MM.1S (cell line): ENCODE measurements around the gene DPP10.

Experiments used
- DNase-seq: peaks from one replicate; pipeline ENCODE4 v3.0.0-alpha.2; 2015
- H2AFZ ChIP-seq: fragments of 300-600 bp; sonication (generic); 2 replicates; pipeline ENCODE4 v1.6.0; 2016; ENCODE audit warnings: antibody characterized with exemption, low read length
- H3F3A ChIP-seq: fragments of 300-600 bp; sonication (generic); 2 replicates; pipeline ENCODE4 v1.6.1; 2016; ENCODE audit warnings: mild to moderate bottlenecking, antibody characterized with exemption, low read length, moderate library complexity, mixed read lengths; ENCODE audit not compliant: insufficient read depth
- H3K27ac ChIP-seq: fragments of 300-600 bp; sonication (generic); 2 replicates; pipeline ENCODE4 v1.5.1; 2016; ENCODE audit warnings: mild to moderate bottlenecking, low read length
- H3K27me3 ChIP-seq: fragments of 300-600 bp; sonication (generic); replicated peaks from 2 replicates; pipeline ENCODE4 v1.6.0; 2016; ENCODE audit warnings: low read length; ENCODE audit not compliant: insufficient read depth
- H3K36me3 ChIP-seq: fragments of 300-600 bp; sonication (generic); replicated peaks from 2 replicates; pipeline ENCODE4 v1.6.1; 2016; ENCODE audit warnings: mild to moderate bottlenecking, low read length, mixed read lengths; ENCODE audit not compliant: insufficient read depth
- H3K4me1 ChIP-seq: fragments of 300-600 bp; sonication (generic); 2 replicates; pipeline ENCODE4 v1.6.1; 2016; ENCODE audit warnings: low read length, mixed read lengths
- H3K4me2 ChIP-seq: fragments of 300-600 bp; sonication (generic); 2 replicates; pipeline ENCODE4 v1.6.0; 2016; ENCODE audit warnings: low read depth, low read length
- H3K4me3 ChIP-seq: fragments of 300-600 bp; sonication (generic); 2 replicates; pipeline ENCODE4 v1.5.1; 2016; ENCODE audit warnings: low read length, mixed read lengths
- H3K79me2 ChIP-seq: fragments of 300-600 bp; sonication (generic); 2 replicates; pipeline ENCODE4 v1.6.1; 2016; ENCODE audit warnings: mixed run types, low read length, mixed read lengths
- H3K9ac ChIP-seq: fragments of 300-600 bp; sonication (generic); 2 replicates; pipeline ENCODE4 v1.6.1; 2016; ENCODE audit warnings: low read length, mixed read lengths
- H3K9me2 ChIP-seq: fragments of 300-600 bp; sonication (generic); replicated peaks from 2 replicates; pipeline ENCODE4 v1.6.1; 2016; ENCODE audit warnings: mild to moderate bottlenecking, low read length, mixed read lengths; ENCODE audit not compliant: insufficient read depth
- H3K9me3 ChIP-seq: fragments of 300-600 bp; sonication (generic); replicated peaks from 2 replicates; pipeline ENCODE4 v1.6.1; 2016; ENCODE audit warnings: mild to moderate bottlenecking, low read length, mixed read lengths; ENCODE audit not compliant: insufficient read depth
- H4K20me1 ChIP-seq: fragments of 300-600 bp; sonication (generic); 2 replicates; pipeline ENCODE4 v1.6.1; 2016; ENCODE audit warnings: mild to moderate bottlenecking, low read length, moderate library complexity, mixed read lengths; ENCODE audit not compliant: insufficient read depth
- CTCF ChIP-seq: fragments of 300-600 bp; sonication (generic); IDR thresholded peaks from 2 replicates; pipeline ENCODE4 v1.5.1; 2016; ENCODE audit warnings: antibody characterized with exemption, low read length, mixed read lengths
- EZH2 ChIP-seq: fragments of 300-600 bp; sonication (generic); optimal IDR thresholded peaks from 2 replicates; pipeline ENCODE3; 2017; ENCODE audit warnings: low read depth, mild to moderate bottlenecking, antibody characterized with exemption, low read length, mixed read lengths
- EZH2phosphoT487 ChIP-seq: fragments of 300-600 bp; sonication (generic); IDR thresholded peaks from 2 replicates; pipeline ENCODE4 v1.6.1; 2018; ENCODE audit warnings: antibody characterized with exemption, low read length

DPP10 gene

GRCh38 chr2:115833196-115833595, 1390.8 kb downstream of the DPP10 start:
- no peak overlapping the region for H2AFZ ChIP-seq
- H3K4me3 ChIP-seq: no peak overlapping the region
- no peaks in the 10 kb centered on the region for H3K4me1 ChIP-seq
- no peaks in the 10 kb centered on the region for H3K27me3 ChIP-seq
- H3K9ac ChIP-seq: no peak overlapping the region
- DNase-seq: no peak
- H3K9me3 ChIP-seq: no peaks in the 10 kb centered on the region
- no peak overlapping the region for H3K4me2 ChIP-seq
- H3F3A ChIP-seq: no peaks in the 10 kb centered on the region
- no peaks in the 10 kb centered on the region for H3K9me2 ChIP-seq
- no peak overlapping the region for H3K27ac ChIP-seq
- no peaks in the 10 kb centered on the region for H3K36me3 ChIP-seq
- H3K79me2 ChIP-seq: no peaks in the 10 kb centered on the region
- TF ChIP-seq EZH2phosphoT487: no peak
- TF ChIP-seq EZH2: no peak
- no peak for TF ChIP-seq CTCF
- H4K20me1 ChIP-seq: no peaks in the 10 kb centered on the region

- H2AFZ ChIP-seq: no peak overlapping the region
- no peaks in the 10 kb centered on the region for H3K4me1 ChIP-seq
- H3K36me3 ChIP-seq: no peaks in the 10 kb centered on the region
- no peaks in the 10 kb centered on the region for H3K9me2 ChIP-seq
- H3K27ac ChIP-seq: no peak overlapping the region
- no peaks in the 10 kb centered on the region for H3K79me2 ChIP-seq
- no peak overlapping the region for H3K9ac ChIP-seq
- H3K4me3 ChIP-seq: no peak overlapping the region
- no peak for DNase-seq
- no peak overlapping the region for H3K4me2 ChIP-seq
- H3F3A ChIP-seq: no peaks in the 10 kb centered on the region
- no peaks in the 10 kb centered on the region for H3K27me3 ChIP-seq
- H4K20me1 ChIP-seq: no peaks in the 10 kb centered on the region
- no peaks in the 10 kb centered on the region for H3K9me3 ChIP-seq
- no peak for TF ChIP-seq CTCF
- no peak for TF ChIP-seq EZH2
- no peak for TF ChIP-seq EZH2phosphoT487
Measured at GRCh38 chr2:115838539-115838938, 1396.1 kb downstream of the DPP10 start.

- Histone ChIP-seq H4K20me1 (no peaks in the 10 kb centered on the region), H3K9me2 (no peaks in the 10 kb centered on the region), H3K36me3 (no peaks in the 10 kb centered on the region), H3K79me2 (no peaks in the 10 kb centered on the region), H2AFZ (no peak overlapping the region), H3K4me1 (no peaks in the 10 kb centered on the region), H3K4me3 (no peak overlapping the region), H3K4me2 (no peak overlapping the region), H3K27ac (no peak overlapping the region), H3K9ac (no peak overlapping the region), H3K27me3 (no peaks in the 10 kb centered on the region), H3K9me3 (no peaks in the 10 kb centered on the region), H3F3A (no peaks in the 10 kb centered on the region)
- TF ChIP-seq CTCF (no peak), EZH2 (no peak), EZH2phosphoT487 (no peak)
- DNase-seq: no peak
Measured at GRCh38 chr2:115842306-115842705, 1399.9 kb downstream of the DPP10 start.
